ENCODE results near the gene DDX6. TPM values are rescaled to one million over a fixed set of nuclear protein-coding genes. Genes with fewer than 3 reads are reported as not detected.

Gene DDX6
- total and polyA plus RNA-seq, 10 of the 15 experiments (the other 5 are each of a cell fraction or from before 2014, with no cell fraction given): 6.6 to 119 (median 48.8) TPM

DNA sequence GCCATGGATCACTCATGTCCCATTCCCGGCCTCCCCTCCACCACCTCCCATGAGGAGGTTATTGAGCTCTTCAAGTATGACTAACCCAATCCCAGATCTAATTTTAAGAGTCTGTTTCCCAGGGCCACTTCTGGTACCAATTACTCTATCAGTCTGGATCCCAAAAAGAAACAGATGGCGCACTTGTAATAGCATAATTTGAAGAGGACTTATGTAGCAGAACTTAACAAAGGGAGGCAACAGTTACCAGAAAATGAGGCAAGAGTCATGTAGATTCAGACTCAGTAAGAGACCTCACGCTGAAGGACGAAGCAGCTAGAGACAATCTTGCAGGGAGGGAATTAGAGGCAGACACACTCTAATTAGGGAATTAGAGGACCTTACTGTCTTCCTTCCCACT, 46.9 kb downstream of the DDX6 start (continued):
- TF ChIP-seq, protein P1, sequence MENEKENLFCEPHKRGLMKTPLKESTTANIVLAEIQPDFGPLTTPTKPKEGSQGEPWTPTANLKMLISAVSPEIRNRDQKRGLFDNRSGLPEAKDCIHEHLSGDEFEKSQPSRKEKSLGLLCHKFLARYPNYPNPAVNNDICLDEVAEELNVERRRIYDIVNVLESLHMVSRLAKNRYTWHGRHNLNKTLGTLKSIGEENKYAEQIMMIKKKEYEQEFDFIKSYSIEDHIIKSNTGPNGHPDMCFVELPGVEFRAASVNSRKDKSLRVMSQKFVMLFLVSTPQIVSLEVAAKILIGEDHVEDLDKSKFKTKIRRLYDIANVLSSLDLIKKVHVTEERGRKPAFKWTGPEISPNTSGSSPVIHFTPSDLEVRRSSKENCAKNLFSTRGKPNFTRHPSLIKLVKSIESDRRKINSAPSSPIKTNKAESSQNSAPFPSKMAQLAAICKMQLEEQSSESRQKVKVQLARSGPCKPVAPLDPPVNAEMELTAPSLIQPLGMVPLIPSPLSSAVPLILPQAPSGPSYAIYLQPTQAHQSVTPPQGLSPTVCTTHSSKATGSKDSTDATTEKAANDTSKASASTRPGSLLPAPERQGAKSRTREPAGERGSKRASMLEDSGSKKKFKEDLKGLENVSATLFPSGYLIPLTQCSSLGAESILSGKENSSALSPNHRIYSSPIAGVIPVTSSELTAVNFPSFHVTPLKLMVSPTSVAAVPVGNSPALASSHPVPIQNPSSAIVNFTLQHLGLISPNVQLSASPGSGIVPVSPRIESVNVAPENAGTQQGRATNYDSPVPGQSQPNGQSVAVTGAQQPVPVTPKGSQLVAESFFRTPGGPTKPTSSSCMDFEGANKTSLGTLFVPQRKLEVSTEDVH (IDR thresholded peaks at IDR 0.05; ENCODE audit: low read depth, partially characterized antibody): no peak
- no peak for TF ChIP-seq GATAD2B (conservative IDR thresholded peaks at IDR 0.05; ENCODE audit: low read depth)
- TF ChIP-seq TCF12 (IDR thresholded peaks at IDR 0.05; ENCODE audit: low read depth, low read length): no peak
- TF ChIP-seq, protein P2, sequence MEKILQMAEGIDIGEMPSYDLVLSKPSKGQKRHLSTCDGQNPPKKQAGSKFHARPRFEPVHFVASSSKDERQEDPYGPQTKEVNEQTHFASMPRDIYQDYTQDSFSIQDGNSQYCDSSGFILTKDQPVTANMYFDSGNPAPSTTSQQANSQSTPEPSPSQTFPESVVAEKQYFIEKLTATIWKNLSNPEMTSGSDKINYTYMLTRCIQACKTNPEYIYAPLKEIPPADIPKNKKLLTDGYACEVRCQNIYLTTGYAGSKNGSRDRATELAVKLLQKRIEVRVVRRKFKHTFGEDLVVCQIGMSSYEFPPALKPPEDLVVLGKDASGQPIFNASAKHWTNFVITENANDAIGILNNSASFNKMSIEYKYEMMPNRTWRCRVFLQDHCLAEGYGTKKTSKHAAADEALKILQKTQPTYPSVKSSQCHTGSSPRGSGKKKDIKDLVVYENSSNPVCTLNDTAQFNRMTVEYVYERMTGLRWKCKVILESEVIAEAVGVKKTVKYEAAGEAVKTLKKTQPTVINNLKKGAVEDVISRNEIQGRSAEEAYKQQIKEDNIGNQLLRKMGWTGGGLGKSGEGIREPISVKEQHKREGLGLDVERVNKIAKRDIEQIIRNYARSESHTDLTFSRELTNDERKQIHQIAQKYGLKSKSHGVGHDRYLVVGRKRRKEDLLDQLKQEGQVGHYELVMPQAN (conservative IDR thresholded peaks at IDR 0.05): no peak
- no peak for TF ChIP-seq ETV6 (conservative IDR thresholded peaks at IDR 0.05 in 1 of 2, IDR thresholded peaks at IDR 0.05 in 1 of 2; ENCODE audit: borderline replicate concordance in 1 of 2, low read depth in 1 of 2)
- no peak for TF ChIP-seq ZNF274 (IDR thresholded peaks at IDR 0.05; ENCODE audit: insufficient read depth, insufficient read length)
- no peak for TF ChIP-seq TARDBP (IDR thresholded peaks at IDR 0.05; ENCODE audit: borderline replicate concordance)
- no peak for TF ChIP-seq BHLHE40 (IDR thresholded peaks at IDR 0.05; ENCODE audit: borderline replicate concordance in 1 of 2, low read depth in 2 of 2, low read length in 1 of 2)
